ACHN (cell line): Measurements from ENCODE around the gene CNNM3.

Source experiments
- DNase-seq: peaks from one replicate; pipeline ENCODE4 v3.0.0-alpha.2; 2015
- in situ Hi-C: cut with HindIII; loops from 2 replicates; pipeline ENCODE4 v1.10.0; 2017; ENCODE audit warnings: low sequenced_read_pairs, low pct_ligation_motif_present, low pct_unique_long_range_greater_than_20kb

Gene CNNM3

GRCh38 chr2:96883306-96883705 lies 67.2 kb downstream of the CNNM3 start:
- no peak for DNase-seq
- in situ Hi-C loops = no loop called here
